Heart left ventricle (tissue), 16 donors: ENCODE data around the gene CCDC175. TPM values are rescaled to one million over a fixed set of nuclear protein-coding genes. Genes with fewer than 3 reads are reported as not detected.

Experiments used
- ATAC-seq, 4 donors: fragments of 200-7000 bp; cut with Tn5 transposase; one replicate each; pipeline ENCODE4 v1.9.1; 2020 to 2022; ENCODE audit warnings: moderate library complexity in 4 of 4, mild to moderate bottlenecking in 3 of 4, moderate number of reproducible peaks in 1 of 4
- DNase-seq, 5 donors: peaks; one replicate each; pipeline ENCODE4 v3.0.0-alpha.2; 2020
- H3K27ac ChIP-seq, 12 donors: fragments of 200-600 bp; sonication (generic) in 4 of 12; one replicate each; pipeline versions ENCODE4 v1.5.0 to v1.8.0; 2016 to 2022; ENCODE audit warnings: mild to moderate bottlenecking in 2 of 12
- H3K27me3 ChIP-seq, 9 donors: fragments of 200-600 bp; sonication (generic) in 2 of 9; one replicate each; pipeline versions ENCODE4 v1.5.1 to v1.8.0; 2016 to 2022; ENCODE audit warnings: mild to moderate bottlenecking in 3 of 9
- H3K36me3 ChIP-seq, 9 donors: fragments of 200-600 bp; sonication (generic) in 2 of 9; one replicate each; pipeline versions ENCODE4 v1.5.0 to v1.8.0; 2018 to 2022; ENCODE audit warnings: mild to moderate bottlenecking in 2 of 9
- H3K4me1 ChIP-seq, 12 donors: fragments of 200-600 bp; sonication (generic) in 4 of 12; one replicate each; pipeline versions ENCODE4 v1.5.0 to v1.8.0; 2016 to 2022; ENCODE audit warnings: mild to moderate bottlenecking in 3 of 12
- H3K4me3 ChIP-seq, 12 donors: fragments of 200-600 bp; sonication (generic) in 4 of 12; one replicate each; pipeline versions ENCODE4 v1.5.0 to v1.8.0; 2017 to 2022; ENCODE audit warnings: mild to moderate bottlenecking in 9 of 12, moderate library complexity in 4 of 12
- H3K9me3 ChIP-seq, 12 donors: fragments of 200-600 bp; sonication (generic) in 4 of 12; one replicate each; pipeline versions ENCODE4 v1.5.0 to v1.8.0; 2016 to 2022; ENCODE audit warnings: mild to moderate bottlenecking in 1 of 12
- CTCF ChIP-seq, 12 donors: fragments of 200-600 bp; sonication (generic) in 4 of 12; IDR thresholded peaks; one replicate each; pipeline versions ENCODE4 v1.5.0 to v1.8.0; 2018 to 2022; ENCODE audit warnings: antibody characterized with exemption in 12 of 12, mild to moderate bottlenecking in 5 of 12
- POLR2A ChIP-seq, 2 donors: fragments of 450-650 bp; IDR thresholded peaks; one replicate each; pipeline ENCODE4 v1.6.1; 2017; ENCODE audit warnings: antibody characterized with exemption in 2 of 2, mild to moderate bottlenecking in 2 of 2, moderate library complexity in 2 of 2
- WGBS, 4 donors: extraction: QIAGEN DNeasy Blood & Tissue Kit in 2 of 4; methylation state at CpG; one replicate each; pipeline versions ENCODE4 v1.1.5 to v1.1.7; 2013 to 2018; 5-methylcytosine and 5-hydroxymethylcytosine counted together
- intact Hi-C, 10 donors: fragments of 100-400 bp; cut with DNase I; formaldehyde crosslinking; loops; one replicate each; pipeline versions ENCODE4 v1.11.1 to v1.14.2; 2022
- polyA plus RNA-seq, 2 donors: library from polyadenylated mRNA; stranded (reverse); fragments of 200-250 nt; gene quantifications; one replicate each; pipeline ENCODE4 v1.2.3, GENCODE V29; 2013
- total RNA-seq, 9 donors: library from RNA; depleted of rRNA in 2 of 9; stranded (reverse); fragments of >200 nt in 2 of 9; fragmentation: NEBNext Ultra II Directional in 3 of 9; extraction: Animal tissue kit (Norgen Biotek cat#: 25700) in 3 of 9; gene quantifications; one replicate each; pipeline versions ENCODE4 v1.1.0 to v1.2.4, GENCODE V29; 2016 to 2023
- donor health status: ischemic (EF 13 %, LVEDD 7.1; RV severe dilation, severe dysfunction).
- donor health status: healthy with polysubstance abuse.
- donor health status: DM: no; HTN: yes; CAD: no.
- donor health status: DM: no; HTN: no; CAD: no.
- donor health status: ischemic (EF 25% LVEDD 6.9; RV normal size, moderate dysfunction).
- donor health status: ischemic (EF 25% LVEDD 5.7; RV mildly dilated, moderate dysfunction).
- donor health status: healthy.
- donor health status: DM: yes; HTN: yes; CAD: no.
- donor health status: ischemic (EF 35%, LVEDD 5.7; RV mildly dilated, moderate dysfunction).
- donor health status: nonischemic (EF 11% LVEDD 7.7; RV severe dilation, severe dysfunction).
- donor health status: DM: yes; HTN: yes; CAD: no.
- donor health status: PGD.
- donor health status: ischemic (EF 29% LVEDD 5.4; RV normal size, mild dysfunction).
- donor health status: nonischemic (EF 23%, LVEDD 6.1; RV moderate dilation, normal function).

The CCDC175 gene
- total and polyA plus RNA-seq, 11 donors = not detected

- Histone ChIP-seq H3K27ac (peak overlapping the region in 1 of 12 donors; percentile 40), H3K36me3 (no peaks in the 10 kb centered on the region), H3K4me3 (peak overlapping the region in 1 of 12 donors; percentile 26), H3K4me1 (peaks cover 0 to 11% (median 0%) of the 10 kb centered on the region in 12 donors), H3K27me3 (peaks cover 0 to 4% (median 0%) of the 10 kb centered on the region in 9 donors), H3K9me3 (no peaks in the 10 kb centered on the region)
- 75 to 80% (median 77%) methylated on average over 10 of the region's 10 CpGs for WGBS, 4 donors
- intact Hi-C loops = no loop called here
- DNase-seq (no peak), ATAC-seq (no peak)
- TF ChIP-seq CTCF (IDR thresholded peaks at IDR 0.05) (no peak), POLR2A (IDR thresholded peaks at IDR 0.05) (no peak)
These were observed 9.4 kb upstream of the CCDC175 start for GRCh38 chr14:59585891-59586554.

- TF ChIP-seq CTCF (IDR thresholded peaks at IDR 0.05) (peak in 1 of 12 donors; percentile 6), POLR2A (IDR thresholded peaks at IDR 0.05) (no peak)
- ATAC-seq (peak in 3 of 4 donors; percentile 16 to 53 (median 49)), DNase-seq (peak in 1 of 5 donors; percentile 29)
- peaks cover 0 to 7% (median 0%) of the 10 kb centered on the region in 9 donors for H3K27me3 ChIP-seq
- no peak overlapping the region for H3K27ac ChIP-seq
- H3K9me3 ChIP-seq = no peaks in the 10 kb centered on the region
- no peak overlapping the region for H3K4me3 ChIP-seq
- intact Hi-C loops = no loop called here
- H3K36me3 ChIP-seq = no peaks in the 10 kb centered on the region
- H3K4me1 ChIP-seq = peaks cover 0 to 11% (median 0%) of the 10 kb centered on the region in 12 donors
- WGBS, 4 donors = 0 to 14% (median 11%) methylated on average over 2 of the region's 2 CpGs
These were observed 7.1 kb upstream of the CCDC175 start for GRCh38 chr14:59583755-59584154.

- peaks cover 0 to 11% (median 0%) of the 10 kb centered on the region in 12 donors for H3K4me1 ChIP-seq
- DNase-seq (peak in 1 of 5 donors; percentile 31), ATAC-seq (peak in 3 of 4 donors; percentile 31 to 46 (median 44))
- 73 to 87% (median 80%) methylated on average over 23 of the region's 23 CpGs for WGBS, 4 donors
- TF ChIP-seq CTCF (IDR thresholded peaks at IDR 0.05) (peak in 1 of 12 donors; percentile 5), POLR2A (IDR thresholded peaks at IDR 0.05) (no peak)
- intact Hi-C loops = no loop called here
- peak overlapping the region in 1 of 12 donors; percentile 2 for H3K4me3 ChIP-seq
- H3K27me3 ChIP-seq = peaks cover 0 to 7% (median 0%) of the 10 kb centered on the region in 9 donors
- no peaks in the 10 kb centered on the region for H3K9me3 ChIP-seq
- no peak overlapping the region for H3K27ac ChIP-seq
- no peaks in the 10 kb centered on the region for H3K36me3 ChIP-seq
These were observed 6.4 kb upstream of the CCDC175 start for GRCh38 chr14:59582845-59583509.

- intact Hi-C loops = no loop called here
- Histone ChIP-seq H3K4me3 (no peak overlapping the region), H3K36me3 (no peaks in the 10 kb centered on the region), H3K4me1 (peaks cover 0 to 11% (median 0%) of the 10 kb centered on the region in 12 donors), H3K9me3 (no peaks in the 10 kb centered on the region), H3K27ac (no peak overlapping the region), H3K27me3 (peaks cover 0 to 8% (median 0%) of the 10 kb centered on the region in 9 donors)
- 81 to 91% (median 85%) methylated on average over 3 of the region's 3 CpGs for WGBS, 4 donors
- ATAC-seq = no peak
- no peak for DNase-seq
- TF ChIP-seq POLR2A (IDR thresholded peaks at IDR 0.05) = no peak
- TF ChIP-seq CTCF (IDR thresholded peaks at IDR 0.05) = no peak
These were observed 5.5 kb upstream of the CCDC175 start for GRCh38 chr14:59582161-59582560.
